ENCODE data around the gene PRELID3B.
A peak's percentile ranks its signal among the peaks of the same experiment; 100 is the strongest.

PRELID3B gene

DNA sequence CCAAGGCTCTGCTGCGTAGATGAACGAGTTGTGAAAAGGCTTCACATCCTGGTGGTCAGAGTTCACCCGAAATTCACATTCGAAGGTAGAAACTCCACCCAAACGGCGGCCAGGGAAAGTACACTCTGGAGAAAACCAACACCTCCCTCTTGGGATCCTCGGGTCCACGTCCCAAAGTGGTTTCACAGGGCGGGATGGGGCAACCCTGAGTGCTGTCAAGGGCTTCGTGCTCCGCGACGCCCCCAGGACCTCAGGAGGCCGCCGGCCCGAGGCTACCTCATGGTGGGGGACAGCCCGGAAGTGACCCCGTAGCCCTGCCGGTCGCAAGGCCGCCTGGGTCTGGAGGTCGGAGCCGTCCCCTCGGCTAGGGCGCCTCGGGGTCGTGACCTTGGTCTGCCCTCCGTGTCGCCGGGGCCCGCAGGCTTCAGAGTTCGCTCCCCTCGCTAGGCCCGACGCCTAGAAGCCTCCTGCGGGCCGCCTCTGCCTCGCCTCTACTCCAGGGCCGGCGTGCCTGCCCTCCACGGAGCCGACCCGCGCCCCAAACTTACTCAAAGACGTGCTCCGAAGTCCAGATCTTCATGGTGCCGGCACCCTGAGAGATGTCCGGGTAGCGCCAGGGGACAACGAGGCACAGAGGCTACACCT is at the start of gene PRELID3B:
PRELID3B (minus strand) TSS at position 636 of the 645 bp plus-strand sequence; CDS start at position 580, 56 bp downstream.
- TF ChIP-seq CTCF (conservative IDR thresholded peaks at IDR 0.05): no peak
- peak within 1 kb of the TSS; percentile 85 for H3K27ac ChIP-seq

DNA sequence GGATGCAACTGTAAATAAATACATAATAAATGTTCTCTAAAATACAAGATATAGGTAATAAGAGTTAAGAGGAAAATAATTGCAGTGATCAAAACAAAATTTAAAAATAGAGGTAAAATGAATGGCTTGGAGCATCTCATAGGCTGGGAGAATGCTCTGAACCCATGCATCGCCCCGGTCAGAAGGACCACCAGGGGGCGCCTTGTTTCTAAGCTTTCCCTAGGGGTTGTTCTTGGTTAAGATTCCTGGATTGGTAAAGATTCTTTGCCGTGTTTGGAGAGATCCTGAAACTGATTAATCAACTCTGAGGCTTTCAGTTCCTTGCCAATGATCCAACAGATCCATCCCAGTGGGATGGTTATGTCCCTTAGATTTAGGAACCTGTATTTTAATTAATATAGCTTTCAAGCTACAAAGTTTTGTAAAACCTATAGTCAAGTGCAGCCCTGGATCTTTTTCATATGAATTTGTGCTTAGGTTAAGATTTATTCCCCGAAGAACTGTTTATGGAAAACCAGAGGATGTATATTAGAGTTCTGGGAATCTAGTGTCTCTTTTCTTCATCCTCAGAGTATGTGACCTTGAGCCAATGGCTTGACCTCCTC is 45.3 kb upstream of the PRELID3B start:
- no peak overlapping the region for H3K27ac ChIP-seq
- TF ChIP-seq CTCF (conservative IDR thresholded peaks at IDR 0.05): peak; percentile 97

GRCh38 chr20:59086923-59087322 is 44.3 kb upstream of the PRELID3B start:
- H3K27ac ChIP-seq: no peak overlapping the region
- TF ChIP-seq CTCF (conservative IDR thresholded peaks at IDR 0.05): no peak

GRCh38 chr20:59084041-59084850 is 41.7 kb upstream of the PRELID3B start:
- TF ChIP-seq CTCF (conservative IDR thresholded peaks at IDR 0.05): no peak
- H3K27ac ChIP-seq: no peak overlapping the region

GRCh38 chr20:59082981-59083380 is 40.4 kb upstream of the PRELID3B start:
- no peak for TF ChIP-seq CTCF (conservative IDR thresholded peaks at IDR 0.05)

GRCh38 chr20:59082077-59082740 is 39.6 kb upstream of the PRELID3B start:
- TF ChIP-seq CTCF (conservative IDR thresholded peaks at IDR 0.05): peak; percentile 76
- no peak overlapping the region for H3K27ac ChIP-seq

More at GRCh38 chr20:59082981-59083380, 40.4 kb upstream of the PRELID3B start:
- no peak overlapping the region for H3K27ac ChIP-seq

DNA sequence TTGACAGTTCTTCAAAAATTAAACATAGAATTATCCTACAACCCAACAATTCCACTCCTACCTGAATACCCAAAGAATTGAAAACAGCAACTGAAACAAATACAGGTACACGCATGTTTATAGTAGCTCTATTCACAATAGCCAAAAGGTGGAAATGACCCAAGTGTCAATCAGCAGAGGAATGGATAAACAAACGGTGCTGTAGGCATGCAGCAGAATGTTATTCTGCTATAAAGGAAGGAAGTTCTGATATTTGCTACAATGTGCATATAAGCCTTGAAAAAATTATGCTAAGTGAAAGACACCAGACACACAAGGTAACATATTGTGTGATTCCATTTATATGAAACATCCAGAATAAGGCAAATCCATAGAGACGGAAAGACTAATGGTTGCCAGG is 38.5 kb upstream of the PRELID3B start:
- TF ChIP-seq CTCF (conservative IDR thresholded peaks at IDR 0.05): no peak
- no peak overlapping the region for H3K27ac ChIP-seq
